ENCODE measurements around the gene EPS8L2. TPM values are rescaled to one million over a fixed set of nuclear protein-coding genes. Genes with fewer than 3 reads are reported as not detected.

Gene EPS8L2
- polyA plus RNA-seq, 3 donors = 0.55 TPM; not detected in 2

DNA sequence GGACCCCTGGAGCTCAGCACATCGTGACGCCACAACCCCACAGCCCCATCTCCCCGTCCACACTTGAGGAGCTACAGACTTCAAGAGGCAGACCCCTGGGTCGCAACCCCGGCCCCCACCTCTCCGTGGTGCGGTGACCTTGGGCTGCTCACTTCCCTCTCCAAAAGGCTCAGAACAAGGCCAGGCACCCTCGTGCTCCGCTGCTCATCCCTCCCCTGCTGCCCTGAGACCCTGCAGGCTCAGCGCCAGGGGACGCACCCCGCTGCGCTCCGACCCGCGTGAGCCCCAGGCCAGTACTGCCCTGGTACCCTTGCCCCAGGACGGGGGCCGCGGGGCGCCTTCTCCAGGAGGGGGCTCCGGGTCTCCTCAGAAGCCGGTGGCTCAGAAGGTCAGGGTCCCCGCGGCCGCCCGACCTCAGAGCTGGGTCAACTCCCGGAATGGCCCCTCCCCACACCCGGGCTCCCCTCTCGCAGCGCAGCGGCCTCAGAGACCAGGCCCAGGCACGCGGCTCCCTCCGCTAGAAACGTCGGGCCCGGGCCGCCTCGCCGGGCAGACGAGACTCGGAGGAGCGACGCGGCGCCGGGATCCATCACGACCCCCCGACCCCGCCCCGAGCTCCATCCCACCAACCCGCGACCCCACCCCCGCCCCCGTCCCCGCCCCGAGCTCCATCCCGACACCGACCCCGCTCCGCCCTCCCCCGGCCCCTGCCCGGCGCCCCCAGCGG, 70.7 kb downstream of the EPS8L2 start:
- Histone ChIP-seq H3K4me3 (replicated peaks in 1 of 3; ENCODE audit: low read depth in 2 of 3, low read length in 3 of 3) (peak overlapping the region; percentile 57 to 84 (median 60)), H3K27me3 (ENCODE audit: control insufficient read depth in 2 of 2, insufficient read depth in 2 of 2, low read length in 2 of 2) (no peaks in the 10 kb centered on the region), H4K20me1 (ENCODE audit: insufficient read depth, low read length) (peaks cover 53% of the 10 kb centered on the region), H3K36me3 (replicated peaks in 1 of 2; ENCODE audit: control insufficient read depth in 1 of 2, insufficient read depth in 2 of 2, low read length in 2 of 2) (peaks cover 22% of the 10 kb centered on the region in 2 donors), H3K79me2 (ENCODE audit: insufficient read depth, low read length) (peaks cover 58% of the 10 kb centered on the region), H3K4me2 (replicated peaks; ENCODE audit: extremely low read depth, low read length, poor library complexity, severe bottlenecking) (peak overlapping the region; percentile 94), H3K9me3 (replicated peaks in 1 of 2; ENCODE audit: control insufficient read depth in 1 of 2, insufficient read depth in 1 of 2, low read length in 2 of 2) (no peaks in the 10 kb centered on the region), H3K4me1 (ENCODE audit: control insufficient read depth in 1 of 2, insufficient read depth in 2 of 2, low read length in 2 of 2) (peaks cover 29 to 36% of the 10 kb centered on the region in 2 donors), H3K9ac (ENCODE audit: insufficient read depth, low read length, poor library complexity, severe bottlenecking) (peak overlapping the region; percentile 81), H3K27ac (ENCODE audit: low read depth in 1 of 2, low read length in 2 of 2) (peak overlapping the region in 1 of 2 donors; percentile 72), H2AFZ (ENCODE audit: insufficient read depth, low read depth, low read length, poor library complexity, severe bottlenecking) (peak overlapping the region; percentile 91)
- 2% methylated on average over 51 of the region's 65 CpGs for WGBS (ENCODE audit: insufficient coverage)
- Mint-ChIP-seq H3K4me3 (peak overlapping the region; percentile 77 to 87), H3K27ac (peak overlapping the region; percentile 33 to 83 (median 58)), H3K36me3 (peaks cover 5 to 30% of the 10 kb centered on the region in 2 donors), H3K4me1 (peaks cover 39% of the 10 kb centered on the region), H3K9me3 (peaks cover 0 to 2% (median 0%) of the 10 kb centered on the region in 7 donors), H3K27me3 (ENCODE audit: low read depth in 3 of 3) (peaks cover 0 to 3% (median 3%) of the 10 kb centered on the region in 3 donors)
- intact Hi-C loops (cut with micrococcal nuclease) = loop anchor here (2.0 kb wide), 1 partner anchor 20 kb away; no protein-coding TSS in a partner anchor
- peak in 1 of 3 donors; percentile 13 for DNase-seq
- TF ChIP-seq, protein P1, sequence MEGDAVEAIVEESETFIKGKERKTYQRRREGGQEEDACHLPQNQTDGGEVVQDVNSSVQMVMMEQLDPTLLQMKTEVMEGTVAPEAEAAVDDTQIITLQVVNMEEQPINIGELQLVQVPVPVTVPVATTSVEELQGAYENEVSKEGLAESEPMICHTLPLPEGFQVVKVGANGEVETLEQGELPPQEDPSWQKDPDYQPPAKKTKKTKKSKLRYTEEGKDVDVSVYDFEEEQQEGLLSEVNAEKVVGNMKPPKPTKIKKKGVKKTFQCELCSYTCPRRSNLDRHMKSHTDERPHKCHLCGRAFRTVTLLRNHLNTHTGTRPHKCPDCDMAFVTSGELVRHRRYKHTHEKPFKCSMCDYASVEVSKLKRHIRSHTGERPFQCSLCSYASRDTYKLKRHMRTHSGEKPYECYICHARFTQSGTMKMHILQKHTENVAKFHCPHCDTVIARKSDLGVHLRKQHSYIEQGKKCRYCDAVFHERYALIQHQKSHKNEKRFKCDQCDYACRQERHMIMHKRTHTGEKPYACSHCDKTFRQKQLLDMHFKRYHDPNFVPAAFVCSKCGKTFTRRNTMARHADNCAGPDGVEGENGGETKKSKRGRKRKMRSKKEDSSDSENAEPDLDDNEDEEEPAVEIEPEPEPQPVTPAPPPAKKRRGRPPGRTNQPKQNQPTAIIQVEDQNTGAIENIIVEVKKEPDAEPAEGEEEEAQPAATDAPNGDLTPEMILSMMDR (IDR thresholded peaks at IDR 0.05) = no peak

Other genes starting within 250 kb of the EPS8L2 start
- 100 to 1,000 TPM; 381 to 445 (median 443) TPM for gene RNH1, start 199.0 kb upstream of the EPS8L2 start, polyA plus RNA-seq
- gene HRAS, start 170.7 kb upstream of the EPS8L2 start, polyA plus RNA-seq = 10 to 100 TPM; 10.1 to 32.9 (median 10.3) TPM
- under 1 TPM in 2 of 3 donors, not detected in 1; 0.09 to 0.68 TPM for gene LRRC56, start 168.7 kb upstream of the EPS8L2 start, polyA plus RNA-seq
- gene LMNTD2, start 145.5 kb upstream of the EPS8L2 start, polyA plus RNA-seq = 10 to 100 TPM in 1 of 3 donors, 1 to 10 TPM in 1, under 1 TPM in 1; 0.67 to 10.6 (median 1.2) TPM
- gene RASSF7, start 145.3 kb upstream of the EPS8L2 start, polyA plus RNA-seq = 10 to 100 TPM in 2 of 3 donors, 1 to 10 TPM in 1; 10.0 to 26.5 (median 12.4) TPM
- 10 to 100 TPM in 1 of 3 donors, 1 to 10 TPM in 2; 1.3 to 11.1 (median 3.3) TPM for gene PHRF1, start 129.8 kb upstream of the EPS8L2 start, polyA plus RNA-seq
- 100 to 1,000 TPM in 1 of 3 donors, 10 to 100 TPM in 2; 38.6 to 125 (median 42.9) TPM for gene IRF7, start 90.3 kb upstream of the EPS8L2 start, polyA plus RNA-seq
- under 1 TPM; 0.18 to 0.43 (median 0.18) TPM for gene CDHR5, start 81.3 kb upstream of the EPS8L2 start, polyA plus RNA-seq
- not detected for gene SCT, start 79.0 kb upstream of the EPS8L2 start, polyA plus RNA-seq
- under 1 TPM in 1 of 3 donors, not detected in 2; 0.13 TPM for gene DRD4, start 69.0 kb upstream of the EPS8L2 start, polyA plus RNA-seq
- gene DEAF1, start 11.0 kb upstream of the EPS8L2 start, polyA plus RNA-seq = 10 to 100 TPM; 18.0 to 22.3 (median 22.2) TPM
- gene TMEM80, start 10.4 kb upstream of the EPS8L2 start, polyA plus RNA-seq = 10 to 100 TPM; 31.6 to 69.4 (median 37.3) TPM
- gene TALDO1, start 41.2 kb downstream of the EPS8L2 start, polyA plus RNA-seq = 1,000 to 10,000 TPM in 2 of 3 donors, 100 to 1,000 TPM in 1; 502 to 1,249 (median 1,224) TPM
- 10 to 100 TPM in 1 of 3 donors, 1 to 10 TPM in 2; 4.5 to 45.6 (median 4.6) TPM for gene GATD1, start 71.3 kb downstream of the EPS8L2 start, polyA plus RNA-seq
- not detected for gene CEND1, start 83.9 kb downstream of the EPS8L2 start, polyA plus RNA-seq
- 10 to 100 TPM in 1 of 3 donors, 1 to 10 TPM in 2; 4.4 to 20.9 (median 5.6) TPM for gene SLC25A22, start 92.0 kb downstream of the EPS8L2 start, polyA plus RNA-seq
- gene PIDD1, start 99.0 kb downstream of the EPS8L2 start, polyA plus RNA-seq = 10 to 100 TPM in 1 of 3 donors, 1 to 10 TPM in 2; 1.6 to 25.2 (median 2.6) TPM
- gene RPLP2, start 103.7 kb downstream of the EPS8L2 start, polyA plus RNA-seq = 1,000 to 10,000 TPM in 1 of 3 donors, 100 to 1,000 TPM in 2; 879 to 1,191 (median 990) TPM
- gene PNPLA2, start 112.7 kb downstream of the EPS8L2 start, polyA plus RNA-seq = 100 to 1,000 TPM in 1 of 3 donors, 10 to 100 TPM in 2; 26.8 to 321 (median 35.0) TPM
- 10 to 100 TPM in 1 of 3 donors, 1 to 10 TPM in 2; 1.0 to 11.0 (median 1.4) TPM for gene CRACR2B, start 121.7 kb downstream of the EPS8L2 start, polyA plus RNA-seq
- gene CD151, start 126.7 kb downstream of the EPS8L2 start, polyA plus RNA-seq = 100 to 1,000 TPM in 1 of 3 donors, 10 to 100 TPM in 2; 18.1 to 200 (median 57.4) TPM
- 100 to 1,000 TPM in 2 of 3 donors, 10 to 100 TPM in 1; 93.9 to 133 (median 110) TPM for gene POLR2L, start 136.3 kb downstream of the EPS8L2 start, polyA plus RNA-seq
- gene TSPAN4, start 136.6 kb downstream of the EPS8L2 start, polyA plus RNA-seq = 10 to 100 TPM; 52.6 to 75.5 (median 63.1) TPM
- gene CHID1, start 204.6 kb downstream of the EPS8L2 start, polyA plus RNA-seq = 10 to 100 TPM; 23.2 to 45.4 (median 45.0) TPM
- 10 to 100 TPM in 1 of 3 donors, 1 to 10 TPM in 2; 5.7 to 61.0 (median 8.2) TPM for gene AP2A2, start 219.6 kb downstream of the EPS8L2 start, polyA plus RNA-seq